HL-60 (cell line): Measurements from ENCODE around the gene GRK2.

ENCODE experiments used
- CTCF ChIP-seq: IDR thresholded peaks from one replicate; pipeline ENCODE4 v1.5.1; 2011; ENCODE audit warnings: low read length, control low read depth, inconsistent platforms; ENCODE audit not compliant: insufficient read depth
- POLR2AphosphoS5 ChIP-seq: IDR thresholded peaks from 2 replicates; pipeline ENCODE4 v1.6.1; 2012; ENCODE audit warnings: low read depth
- REST ChIP-seq: IDR thresholded peaks from 2 replicates; pipeline ENCODE4 v1.6.1; 2012; ENCODE audit warnings: low read depth; ENCODE audit not compliant: insufficient replicate concordance

GRCh38 chr11:67279589-67280340 is 13.5 kb downstream of the GRK2 start:
- TF ChIP-seq CTCF = no peak
- no peak for TF ChIP-seq REST
- no peak for TF ChIP-seq POLR2AphosphoS5
